Forelimb muscle (tissue), 1 donor: ENCODE results near the gene VAC14. TPM values are rescaled to one million over a fixed set of nuclear protein-coding genes. Genes with fewer than 3 reads are reported as not detected.

Experiments used
- DNase-seq: peaks from one replicate; pipeline ENCODE4 v3.0.0-alpha.2; 2013; ENCODE audit warnings: low read depth
- polyA plus RNA-seq: library from polyadenylated mRNA; unstranded; fragments of 120-200 nt; gene quantifications from one replicate; pipeline ENCODE4 v1.2.1, GENCODE V29; 2013; ENCODE audit not compliant: insufficient read length

Gene VAC14
- polyA plus RNA-seq, 1 donor: 16.4 TPM

GRCh38 chr16:70692873-70693671 lies 107.9 kb downstream of the VAC14 start:
- no peak for DNase-seq

GRCh38 chr16:70692130-70692872 lies 108.7 kb downstream of the VAC14 start:
- DNase-seq: no peak

DNA sequence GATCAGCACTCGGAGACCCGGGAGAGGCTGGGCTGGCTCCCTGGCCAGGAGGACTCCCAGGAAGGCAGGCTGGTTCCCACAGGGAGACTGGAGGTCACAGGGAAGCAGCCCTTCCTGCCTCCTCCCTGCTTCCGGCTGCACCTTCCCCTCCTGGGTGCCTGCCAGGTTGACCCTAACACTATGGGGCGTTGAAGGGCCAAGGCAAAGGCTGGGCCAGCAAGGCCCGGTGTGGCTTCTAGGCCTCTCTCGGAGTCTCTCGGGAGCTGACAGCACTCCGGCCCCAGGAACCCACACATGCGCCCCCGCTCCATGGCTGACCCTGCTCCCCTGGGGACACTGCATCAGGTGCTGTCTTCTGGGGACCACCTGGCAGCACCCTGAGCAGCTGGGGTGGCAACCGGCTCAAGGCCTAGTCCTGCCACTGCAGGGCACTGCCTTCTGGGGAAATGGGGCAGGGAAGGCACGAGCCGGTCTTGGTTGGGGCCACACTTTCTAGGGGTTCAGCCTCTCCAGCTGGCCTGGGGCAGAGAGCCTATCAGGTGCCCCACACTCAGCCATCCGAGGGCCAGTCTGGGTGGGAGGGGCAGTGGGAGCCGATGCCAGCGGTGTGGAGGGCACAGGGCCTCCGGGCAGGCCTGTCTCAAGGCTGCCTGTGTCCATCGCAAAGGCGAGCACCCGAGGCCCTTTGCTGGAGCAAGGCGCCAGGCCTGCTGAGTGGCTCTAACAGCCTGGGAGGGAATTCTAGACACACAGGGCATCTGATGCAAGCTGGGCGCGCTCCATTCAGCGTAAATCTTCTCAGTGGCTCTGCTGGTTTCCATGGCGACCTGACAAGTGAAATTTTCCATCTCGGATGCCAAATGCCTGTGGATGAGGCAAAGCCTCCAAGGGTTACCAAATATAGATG lies 109.5 kb downstream of the VAC14 start:
- peak; percentile 59 for DNase-seq

- no peak for DNase-seq
Measured at GRCh38 chr16:70689970-70690891, 110.7 kb downstream of the VAC14 start.

- DNase-seq: no peak
Measured at GRCh38 chr16:70689035-70689969, 111.7 kb downstream of the VAC14 start.

DNA sequence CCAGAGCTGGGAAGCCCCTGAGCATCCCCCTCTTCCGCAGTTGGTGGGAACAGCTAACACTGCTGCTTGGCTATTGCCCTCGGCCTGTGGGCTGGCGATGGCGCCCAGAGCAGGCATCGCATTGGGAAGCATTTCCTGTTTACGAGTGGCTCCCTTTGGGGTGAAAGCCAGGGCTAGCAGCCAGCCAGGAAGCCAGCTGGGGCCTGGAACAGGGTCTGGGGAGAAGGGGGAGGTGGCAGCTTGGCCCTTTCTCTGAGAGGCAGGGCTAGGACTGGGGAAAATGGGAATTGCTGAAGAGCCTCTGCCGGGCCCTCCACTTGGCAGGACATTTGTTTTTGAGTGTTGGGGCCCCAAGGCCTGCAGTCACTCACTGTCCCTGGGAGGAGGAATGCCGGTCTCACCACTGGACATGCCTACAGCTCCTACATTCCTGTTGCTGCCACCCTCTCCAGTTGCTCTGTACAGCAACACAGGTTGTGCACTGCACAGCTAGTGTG lies 112.7 kb downstream of the VAC14 start:
- no peak for DNase-seq

DNA sequence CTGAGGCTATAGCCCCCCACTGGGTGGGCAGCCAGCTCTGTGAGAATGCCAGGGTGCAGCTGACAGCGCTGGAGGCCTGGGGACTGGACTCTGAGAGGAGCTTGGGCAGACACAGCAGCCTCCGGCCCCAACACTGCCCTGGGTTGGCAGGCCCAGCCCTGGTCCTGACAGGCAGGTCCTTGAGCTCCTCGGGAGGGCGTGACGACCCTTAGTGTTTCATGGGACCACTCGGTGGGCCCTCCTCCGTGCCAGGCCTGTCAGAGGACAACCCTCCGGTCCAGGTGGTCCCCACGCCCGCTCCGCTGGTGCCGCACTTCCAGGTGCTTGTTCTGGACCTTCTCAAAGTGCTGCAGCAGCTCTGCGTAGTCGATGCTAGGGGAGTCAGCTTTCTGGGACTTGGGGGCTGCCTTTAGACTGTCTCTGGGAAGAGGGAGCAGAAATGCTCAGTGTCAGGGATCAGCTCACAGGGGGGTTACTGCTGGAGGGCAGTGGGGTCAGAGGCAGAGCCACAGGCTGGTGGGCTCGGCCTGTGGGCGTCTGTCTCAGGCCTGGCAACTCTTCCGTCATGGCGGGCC lies 113.2 kb downstream of the VAC14 start:
- no peak for DNase-seq

- DNase-seq: no peak
Measured at GRCh38 chr16:70687102-70687511, 113.9 kb downstream of the VAC14 start.

- DNase-seq: no peak
Measured at GRCh38 chr16:70686376-70687101, 114.4 kb downstream of the VAC14 start.

DNA sequence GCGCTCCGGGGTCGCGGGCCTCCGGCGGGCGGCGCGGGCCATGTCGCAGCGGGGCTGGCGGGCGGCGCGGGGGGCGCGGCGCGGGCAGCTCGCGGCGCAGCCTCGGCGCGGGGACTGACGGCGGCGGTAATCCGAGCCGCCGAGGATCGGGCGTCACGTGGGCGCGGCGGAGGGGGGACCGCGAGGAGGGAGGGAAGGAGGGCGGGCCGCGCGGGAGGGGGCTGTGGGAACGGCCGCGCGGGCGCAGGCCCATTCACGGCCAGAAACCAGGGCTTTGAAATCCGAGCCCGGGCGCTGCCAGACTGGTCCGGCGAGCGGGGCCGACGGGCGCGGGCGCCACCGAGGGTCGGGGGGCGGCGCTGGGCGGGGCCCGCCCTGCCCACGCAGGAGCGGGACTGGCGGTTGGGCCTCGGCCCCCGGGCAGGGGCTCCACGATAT lies 115.0 kb downstream of the VAC14 start, which contains the start of gene MTSS2:
MTSS2 (minus strand) TSS at position 116 of the 438 bp plus-strand sequence. CDS start 262 bp downstream, outside the sequence.
- DNase-seq: no peak

- DNase-seq: no peak
Measured at GRCh38 chr16:70685061-70685937, 115.7 kb downstream of the VAC14 start.

DNA sequence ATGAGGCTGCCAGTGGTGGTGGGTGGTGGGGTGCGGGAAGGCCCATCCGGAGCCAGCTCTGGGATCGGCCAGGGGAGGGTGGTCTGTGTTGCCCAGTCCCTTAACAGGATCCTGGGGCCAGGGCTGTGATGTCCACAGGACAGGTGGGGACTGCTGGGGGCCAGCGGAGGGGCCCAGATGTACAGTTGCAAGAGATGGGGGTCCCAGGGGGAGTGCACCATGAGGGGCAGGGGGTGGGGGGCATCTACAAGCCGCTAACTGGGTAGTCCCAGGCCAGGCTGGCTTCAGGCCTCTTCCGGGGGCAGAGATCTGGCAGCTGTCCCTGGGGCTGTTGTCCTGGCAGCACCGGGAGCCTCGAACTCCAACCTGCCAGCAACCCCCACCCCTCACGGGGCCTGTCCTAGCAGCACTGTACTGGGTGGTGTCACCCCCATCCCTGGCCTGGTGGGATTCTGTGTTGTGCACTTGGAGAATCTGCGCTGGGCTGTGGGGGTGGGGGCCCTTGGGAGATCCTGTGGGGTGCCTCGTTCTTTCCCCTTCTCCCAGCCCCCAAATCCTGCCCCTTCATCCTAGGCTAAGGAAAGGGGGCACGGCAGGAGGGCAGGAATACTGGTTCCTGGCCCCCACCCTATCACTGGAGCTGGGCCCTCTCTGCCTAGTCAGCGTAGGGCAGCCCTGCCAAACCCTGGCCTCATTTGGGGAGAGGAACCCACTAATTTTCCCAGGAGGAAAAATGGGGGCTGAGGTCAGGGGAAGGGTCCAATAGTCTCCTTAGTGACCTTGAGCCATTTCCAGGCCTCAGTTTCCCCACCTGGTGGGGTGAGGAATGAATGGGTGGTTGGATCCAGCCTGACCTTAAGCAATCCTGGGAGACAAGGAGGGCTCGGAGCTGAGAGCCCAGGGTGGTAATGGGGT lies 116.6 kb downstream of the VAC14 start:
- DNase-seq: no peak

GRCh38 chr16:70683146-70683944 lies 117.6 kb downstream of the VAC14 start:
- DNase-seq: no peak

GRCh38 chr16:70682239-70683145 lies 118.5 kb downstream of the VAC14 start:
- DNase-seq: no peak
